DMS153 (cell line): ENCODE measurements around the gene PARP16.
"Not testable (repeated sequence)": the region's sequence is repeated elsewhere in the genome, so short reads cannot be mapped to it uniquely, and the experiment has no call there.

Source experiments
- DNase-seq: peaks from one replicate; lab custom pipeline; 2025; lab: John Stamatoyannopoulos, UW

Gene PARP16

DNA sequence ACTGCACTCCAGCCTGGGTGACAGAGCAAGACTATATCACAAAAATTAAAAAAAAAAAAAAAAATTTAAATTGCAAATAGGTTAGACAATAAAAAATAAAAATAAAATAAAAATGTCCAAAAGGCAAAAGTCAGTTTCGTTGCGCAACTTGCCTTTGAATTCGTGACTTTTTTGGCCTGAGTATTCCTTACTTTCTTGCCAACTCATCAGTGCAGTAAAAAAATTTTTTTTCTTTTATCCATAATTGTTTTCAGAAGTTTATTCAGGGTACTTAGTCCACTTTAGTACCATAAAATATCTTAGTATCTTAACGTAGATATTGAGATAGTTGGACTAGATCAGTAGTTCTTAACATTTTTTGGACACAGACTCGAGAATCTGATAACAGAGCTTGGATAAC is 53.0 kb downstream of the PARP16 start:
- DNase-seq = no peak

DNA sequence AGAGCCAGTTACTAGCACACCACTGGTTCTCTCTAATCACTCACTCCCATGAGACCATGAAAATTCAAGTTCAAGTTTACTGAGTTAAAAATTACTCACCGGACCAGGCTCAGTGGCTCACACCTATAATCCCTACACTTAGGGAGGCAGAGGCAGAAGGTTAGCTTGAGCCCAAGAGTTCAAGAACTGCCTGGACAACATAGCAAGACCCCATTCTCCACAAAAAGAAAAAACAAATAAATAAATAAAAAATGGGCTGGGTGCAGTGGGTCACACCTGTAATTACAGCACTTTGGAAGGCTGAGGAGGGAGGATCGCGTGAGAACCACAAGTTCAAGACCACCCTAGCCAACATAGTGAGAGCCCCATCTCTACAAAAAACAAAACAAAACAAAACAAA is 54.2 kb downstream of the PARP16 start:
- DNase-seq = no peak

- no peak for DNase-seq
Measured at GRCh38 chr15:65231306-65231705, 55.4 kb downstream of the PARP16 start.

DNA sequence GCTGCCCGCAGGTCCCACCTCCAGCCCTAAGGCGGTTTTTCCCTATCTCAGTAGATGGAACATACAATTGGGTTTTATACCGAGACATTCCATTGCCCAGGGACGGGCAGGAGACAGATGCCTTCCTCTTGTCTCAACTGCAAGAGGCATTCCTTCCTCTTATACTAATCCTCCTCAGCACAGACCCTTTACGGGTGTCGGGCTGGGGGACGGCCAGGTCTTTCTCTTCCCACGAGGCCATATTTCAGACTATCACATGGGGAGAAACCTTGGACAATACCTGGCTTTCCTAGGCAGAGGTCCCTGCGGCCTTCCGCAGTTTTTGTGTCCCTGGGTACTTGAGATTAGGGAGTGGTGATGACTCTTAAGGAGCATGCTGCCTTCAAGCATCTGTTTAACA is 59.8 kb downstream of the PARP16 start:
- not testable (repeated sequence) for DNase-seq

GRCh38 chr15:65226221-65226620 is 60.5 kb downstream of the PARP16 start:
- DNase-seq = no peak

- no peak for DNase-seq
Measured at GRCh38 chr15:65223996-65224395, 62.7 kb downstream of the PARP16 start.

GRCh38 chr15:65222891-65223290 is 63.8 kb downstream of the PARP16 start:
- DNase-seq = no peak

GRCh38 chr15:65221697-65222096 is 65.0 kb downstream of the PARP16 start:
- DNase-seq = no peak

DNA sequence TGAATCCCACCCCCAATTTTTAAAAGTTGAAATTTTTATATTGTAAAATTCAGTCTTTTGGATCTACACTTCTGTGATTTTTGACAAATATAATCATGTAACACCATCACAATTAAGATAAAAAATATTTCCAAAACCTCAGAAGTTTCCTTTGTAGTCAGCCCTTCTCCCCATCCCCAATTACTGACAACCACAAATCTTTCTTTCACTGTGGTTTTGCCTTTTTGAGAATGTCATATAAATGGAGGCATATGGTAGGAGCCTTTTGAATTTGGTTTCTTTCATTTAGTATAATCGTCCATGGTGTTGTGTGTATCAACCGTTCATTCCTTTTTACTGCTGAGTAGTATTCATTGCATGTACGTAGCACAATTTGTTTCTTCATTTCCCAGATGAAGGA is 67.5 kb downstream of the PARP16 start:
- DNase-seq = no peak

GRCh38 chr15:65217526-65218482 is 68.9 kb downstream of the PARP16 start:
- DNase-seq = no peak

GRCh38 chr15:65215496-65215895 is 71.2 kb downstream of the PARP16 start:
- DNase-seq = no peak

DNA sequence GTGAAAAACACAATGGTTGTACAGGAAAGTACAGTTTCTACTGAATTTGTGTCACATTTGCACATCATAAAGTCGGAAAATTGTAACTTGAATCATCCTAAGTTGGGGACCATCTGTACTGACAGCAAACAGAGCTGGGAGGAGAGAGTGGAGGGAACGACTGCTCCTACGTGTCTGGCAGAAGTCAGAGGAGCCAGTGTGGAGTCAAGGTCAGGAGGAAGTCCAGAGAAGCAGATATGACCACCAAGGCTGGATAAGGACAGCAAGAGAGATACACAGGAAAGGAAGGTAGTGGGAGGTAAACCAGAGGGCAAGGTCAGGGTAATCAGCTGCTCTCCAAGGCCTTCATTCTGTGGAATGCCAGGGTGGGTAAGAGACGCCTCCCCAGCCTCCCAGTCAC is 72.7 kb downstream of the PARP16 start:
- DNase-seq = no peak

DNA sequence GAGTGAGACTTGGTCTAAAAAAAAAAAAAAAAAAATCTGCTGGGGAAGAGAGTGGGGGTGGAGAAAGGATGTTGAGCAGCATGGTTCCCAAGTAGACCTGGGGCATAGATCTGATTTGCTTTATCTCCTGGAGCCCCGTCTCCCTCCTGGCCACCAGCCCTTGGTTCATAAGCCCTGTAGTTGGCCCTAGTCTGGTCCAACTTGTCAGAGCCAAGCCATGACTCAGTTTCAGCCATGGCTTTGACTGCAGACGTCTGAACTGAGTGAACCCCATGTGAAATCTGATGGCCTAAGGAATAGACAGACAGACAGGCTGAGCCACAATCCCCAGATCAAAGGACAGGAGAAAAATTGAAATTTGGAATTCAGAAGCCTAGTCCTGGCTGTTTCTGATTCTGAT is 73.4 kb downstream of the PARP16 start:
- no peak for DNase-seq

DNA sequence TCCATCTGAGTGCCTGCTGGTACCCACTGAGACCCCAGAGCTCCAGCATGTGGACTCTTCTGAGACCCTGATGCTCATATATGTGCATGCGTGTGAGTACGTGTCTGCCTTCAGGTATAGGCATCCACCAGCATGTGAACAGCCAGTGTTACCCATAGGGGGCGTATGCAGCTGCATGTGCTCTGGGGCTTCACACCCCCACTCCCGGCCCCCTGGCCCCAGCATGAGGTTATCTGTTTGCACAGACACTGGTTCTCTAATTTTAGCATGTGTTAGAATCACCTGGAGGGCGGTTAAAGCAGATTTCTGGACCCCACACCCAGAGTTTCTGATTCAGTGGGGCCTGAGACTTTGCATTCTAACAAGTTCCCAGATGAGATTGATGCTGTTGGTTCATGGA is 74.6 kb downstream of the PARP16 start:
- DNase-seq = no peak

GRCh38 chr15:65211482-65211982 is 75.2 kb downstream of the PARP16 start:
- DNase-seq = no peak

GRCh38 chr15:65210770-65211481 is 75.8 kb downstream of the PARP16 start, which contains the start of gene CILP:
Gene CILP, minus strand, starts transcription at chr15:65211473. Its CDS starts 1,718 bp downstream, at chr15:65209755.
- DNase-seq = no peak

- DNase-seq = no peak
Measured at GRCh38 chr15:65209701-65210643, 76.7 kb downstream of the PARP16 start.

- no peak for DNase-seq
Measured at GRCh38 chr15:65208647-65209046, 78.0 kb downstream of the PARP16 start.
